Vagina (tissue), 2 donors: ENCODE results near the gene SHISA9. TPM values are rescaled to one million over a fixed set of nuclear protein-coding genes. Genes with fewer than 3 reads are reported as not detected.

Source experiments
- DNase-seq, 2 donors: peaks; one replicate each; pipeline ENCODE4 v3.0.0-alpha.2; 2017; ENCODE audit errors: extremely low spot score in 2 of 2
- H3K27ac ChIP-seq: fragments of 200-600 bp; sonication (generic); one replicate; pipeline ENCODE4 v1.5.1; 2019
- H3K27me3 ChIP-seq: fragments of 200-600 bp; sonication (generic); one replicate; pipeline ENCODE4 v1.5.1; 2019
- H3K36me3 ChIP-seq, 2 donors: fragments of 200-600 bp; sonication (generic); one replicate each; pipeline ENCODE4 v1.5.1; 2017 to 2019
- H3K4me1 ChIP-seq: fragments of 200-600 bp; sonication (generic); one replicate; pipeline ENCODE4 v1.5.1; 2019
- H3K4me3 ChIP-seq, 2 donors: fragments of 200-600 bp; sonication (generic); 1 replicate in 1 of 2; 2 replicates in 1 of 2; pipeline ENCODE4 v1.5.1; 2016 to 2019
- H3K9me3 ChIP-seq: fragments of 200-600 bp; sonication (generic); one replicate; pipeline ENCODE4 v1.5.1; 2019
- POLR2A ChIP-seq, 2 donors: fragments of 450-650 bp; IDR thresholded peaks; one replicate each; pipeline ENCODE4 v1.6.1; 2017; ENCODE audit warnings: antibody characterized with exemption in 2 of 2, mild to moderate bottlenecking in 2 of 2, moderate library complexity in 2 of 2
- POLR2AphosphoS5 ChIP-seq, 2 donors: sonication (generic); formaldehyde crosslinking; IDR thresholded peaks; one replicate each; pipeline ENCODE4 v1.9.0; 2017; ENCODE audit warnings: antibody characterized with exemption in 2 of 2, mild to moderate bottlenecking in 2 of 2, low read depth in 1 of 2; ENCODE audit not compliant: insufficient read depth in 1 of 2
- intact Hi-C: fragments of 100-400 bp; cut with DNase I; formaldehyde crosslinking; loops from one replicate; pipeline ENCODE4 v1.15.1; 2023
- total RNA-seq: library from RNA; depleted of rRNA; stranded (reverse); fragments of >200 nt; gene quantifications from one replicate; pipeline ENCODE4 v1.2.3, GENCODE V29; 2016
- TF ChIP-seq, protein P1 (sequence below), 3 experiments: fragments of 450-650 bp in 2 of 3; fragments of 200-600 bp in 1 of 3; sonication (generic) in 1 of 3; IDR thresholded peaks; one replicate each; pipeline ENCODE4 v1.5.1; 2017 to 2019; ENCODE audit warnings: antibody characterized with exemption in 3 of 3, mild to moderate bottlenecking in 2 of 3, moderate library complexity in 2 of 3

Gene SHISA9
- total RNA-seq, 1 donor from 2014 or later: 0.49 TPM

DNA sequence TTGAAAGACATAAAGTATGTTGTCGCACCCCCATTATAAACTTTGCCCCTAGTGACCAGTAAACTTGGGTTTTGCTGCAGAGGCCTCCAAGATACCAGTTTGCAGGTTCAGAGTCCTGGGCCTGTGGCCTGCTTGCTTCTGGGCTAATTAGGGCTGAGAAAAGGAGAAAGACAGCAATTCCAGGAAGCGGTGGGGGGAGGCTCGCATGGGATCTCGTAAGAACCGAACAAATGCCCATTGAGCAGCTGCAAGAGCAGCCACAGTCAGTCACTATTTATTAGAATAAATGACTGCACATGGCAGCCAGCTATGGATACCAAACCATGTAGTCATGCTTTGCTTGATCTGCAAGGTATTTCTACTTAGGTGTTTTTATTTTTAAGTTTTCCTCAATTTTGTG is 4.9 kb downstream of the SHISA9 start:
- TF ChIP-seq POLR2AphosphoS5 (IDR thresholded peaks at IDR 0.05; ENCODE audit: insufficient read depth in 1 of 2, low read depth in 1 of 2): no peak
- TF ChIP-seq, protein P1, sequence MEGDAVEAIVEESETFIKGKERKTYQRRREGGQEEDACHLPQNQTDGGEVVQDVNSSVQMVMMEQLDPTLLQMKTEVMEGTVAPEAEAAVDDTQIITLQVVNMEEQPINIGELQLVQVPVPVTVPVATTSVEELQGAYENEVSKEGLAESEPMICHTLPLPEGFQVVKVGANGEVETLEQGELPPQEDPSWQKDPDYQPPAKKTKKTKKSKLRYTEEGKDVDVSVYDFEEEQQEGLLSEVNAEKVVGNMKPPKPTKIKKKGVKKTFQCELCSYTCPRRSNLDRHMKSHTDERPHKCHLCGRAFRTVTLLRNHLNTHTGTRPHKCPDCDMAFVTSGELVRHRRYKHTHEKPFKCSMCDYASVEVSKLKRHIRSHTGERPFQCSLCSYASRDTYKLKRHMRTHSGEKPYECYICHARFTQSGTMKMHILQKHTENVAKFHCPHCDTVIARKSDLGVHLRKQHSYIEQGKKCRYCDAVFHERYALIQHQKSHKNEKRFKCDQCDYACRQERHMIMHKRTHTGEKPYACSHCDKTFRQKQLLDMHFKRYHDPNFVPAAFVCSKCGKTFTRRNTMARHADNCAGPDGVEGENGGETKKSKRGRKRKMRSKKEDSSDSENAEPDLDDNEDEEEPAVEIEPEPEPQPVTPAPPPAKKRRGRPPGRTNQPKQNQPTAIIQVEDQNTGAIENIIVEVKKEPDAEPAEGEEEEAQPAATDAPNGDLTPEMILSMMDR (IDR thresholded peaks at IDR 0.05): no peak
- no peak for TF ChIP-seq POLR2A (IDR thresholded peaks at IDR 0.05)
- H3K4me1 ChIP-seq: peaks cover 22% of the 10 kb centered on the region
- H3K9me3 ChIP-seq: no peaks in the 10 kb centered on the region

DNA sequence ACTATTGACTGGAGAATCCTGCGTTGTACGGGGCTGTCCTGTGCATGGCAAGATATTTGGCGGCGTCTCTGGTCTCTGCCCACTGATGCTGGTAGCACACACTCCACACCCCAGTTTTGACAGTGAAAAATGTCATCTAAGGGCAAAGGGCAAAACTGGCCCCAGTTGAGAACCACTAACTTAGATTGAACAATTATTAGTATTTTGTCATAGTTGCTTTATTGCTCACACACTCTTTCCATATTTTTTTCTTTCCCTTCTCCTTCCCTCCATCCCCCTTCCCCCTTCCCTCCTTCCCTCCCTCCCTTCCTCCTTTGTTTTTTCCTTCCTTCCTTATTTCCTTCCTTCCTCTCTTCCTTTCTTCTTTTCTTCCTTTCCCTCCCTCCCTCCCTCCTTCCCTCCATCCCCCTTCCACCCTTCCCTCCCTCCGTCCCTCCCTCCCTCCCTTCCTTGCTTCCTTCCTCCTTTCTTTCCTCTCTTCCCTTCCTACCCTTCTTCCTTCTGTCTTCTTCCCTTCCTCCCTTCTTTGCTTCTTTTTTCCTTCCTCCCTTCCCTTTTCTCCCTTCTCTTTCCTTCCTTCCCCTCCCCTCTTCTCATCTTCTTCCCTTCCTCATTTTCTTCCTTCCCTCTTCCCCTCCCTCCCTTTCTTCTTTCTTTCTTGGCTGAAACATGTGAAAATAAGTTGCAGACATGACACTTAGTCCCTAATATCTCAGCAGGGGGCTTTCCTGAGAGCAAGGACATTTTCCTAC is 5.5 kb downstream of the SHISA9 start:
- Histone ChIP-seq H3K4me1 (peaks cover 21% of the 10 kb centered on the region), H3K36me3 (no peaks in the 10 kb centered on the region), H3K4me3 (no peak overlapping the region), H3K9me3 (no peaks in the 10 kb centered on the region), H3K27ac (no peak overlapping the region), H3K27me3 (peaks cover 3% of the 10 kb centered on the region)
- no peak for DNase-seq
- TF ChIP-seq POLR2AphosphoS5 (IDR thresholded peaks at IDR 0.05; ENCODE audit: insufficient read depth in 1 of 2, low read depth in 1 of 2) (no peak), POLR2A (IDR thresholded peaks at IDR 0.05) (no peak)
- TF ChIP-seq, protein P1 (IDR thresholded peaks at IDR 0.05): no peak
- intact Hi-C loops: no loop called here

More for the DNA sequence above, 4.9 kb downstream of the SHISA9 start:
- DNase-seq: no peak
- intact Hi-C loops: no loop called here
- no peak overlapping the region for H3K27ac ChIP-seq
- no peak overlapping the region for H3K4me3 ChIP-seq
- no peaks in the 10 kb centered on the region for H3K36me3 ChIP-seq
- H3K27me3 ChIP-seq: peaks cover 3% of the 10 kb centered on the region

DNA sequence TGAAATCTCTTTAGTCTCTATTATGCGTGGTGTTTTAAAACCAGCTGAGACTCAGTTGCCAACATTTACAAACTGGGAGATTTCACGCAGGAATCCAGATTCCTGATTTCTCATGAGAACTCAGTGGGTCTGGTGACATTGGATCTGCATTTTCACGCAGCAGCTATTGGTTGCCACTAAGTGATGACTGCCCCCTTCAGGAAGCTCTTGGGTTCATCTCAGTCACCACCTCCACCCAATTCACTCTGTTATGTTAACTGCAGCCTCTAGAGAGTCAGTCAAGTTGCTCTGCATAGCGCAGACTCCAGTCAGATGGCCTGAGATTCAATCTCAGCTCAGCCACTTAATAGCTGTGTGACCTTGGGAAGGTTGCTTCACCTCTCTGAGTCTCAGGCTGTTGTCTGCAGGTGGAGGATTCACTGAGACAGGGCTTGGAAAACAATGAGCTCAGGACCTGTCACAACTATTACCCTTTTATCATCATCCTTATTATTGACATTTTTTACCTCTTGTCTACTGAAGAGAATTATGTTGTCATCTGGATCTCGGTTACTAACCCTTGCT is 6.4 kb downstream of the SHISA9 start:
- H3K4me3 ChIP-seq: no peak overlapping the region
- no peaks in the 10 kb centered on the region for H3K36me3 ChIP-seq
- TF ChIP-seq POLR2AphosphoS5 (IDR thresholded peaks at IDR 0.05; ENCODE audit: insufficient read depth in 1 of 2, low read depth in 1 of 2) (no peak), POLR2A (IDR thresholded peaks at IDR 0.05) (no peak)
- TF ChIP-seq, protein P1 (IDR thresholded peaks at IDR 0.05): no peak
- no peak for DNase-seq
- peaks cover 13% of the 10 kb centered on the region for H3K4me1 ChIP-seq
- intact Hi-C loops: no loop called here
- H3K9me3 ChIP-seq: no peaks in the 10 kb centered on the region
- H3K27me3 ChIP-seq: no peaks in the 10 kb centered on the region
- no peak overlapping the region for H3K27ac ChIP-seq

- H3K4me3 ChIP-seq: no peak overlapping the region
- H3K27me3 ChIP-seq: no peaks in the 10 kb centered on the region
- no peaks in the 10 kb centered on the region for H3K9me3 ChIP-seq
- DNase-seq: no peak
- intact Hi-C loops: no loop called here
- no peak overlapping the region for H3K27ac ChIP-seq
- H3K36me3 ChIP-seq: no peaks in the 10 kb centered on the region
- TF ChIP-seq, protein P1 (IDR thresholded peaks at IDR 0.05): no peak
- no peak for TF ChIP-seq POLR2AphosphoS5 (IDR thresholded peaks at IDR 0.05; ENCODE audit: insufficient read depth in 1 of 2, low read depth in 1 of 2)
- TF ChIP-seq POLR2A (IDR thresholded peaks at IDR 0.05): no peak
- H3K4me1 ChIP-seq: no peaks in the 10 kb centered on the region
Measured at GRCh38 chr16:12917246-12917645, 15.8 kb downstream of the SHISA9 start.

GRCh38 chr16:12917653-12918052 is 16.3 kb downstream of the SHISA9 start:
- no peak for TF ChIP-seq POLR2AphosphoS5 (IDR thresholded peaks at IDR 0.05; ENCODE audit: insufficient read depth in 1 of 2, low read depth in 1 of 2)
- TF ChIP-seq, protein P1 (IDR thresholded peaks at IDR 0.05): no peak
- no peak for TF ChIP-seq POLR2A (IDR thresholded peaks at IDR 0.05)
- intact Hi-C loops: no loop called here

More at GRCh38 chr16:12917653-12918052, 16.3 kb downstream of the SHISA9 start:
- DNase-seq: no peak
- H3K36me3 ChIP-seq: no peaks in the 10 kb centered on the region
- no peaks in the 10 kb centered on the region for H3K4me1 ChIP-seq
- no peak overlapping the region for H3K4me3 ChIP-seq
- H3K27ac ChIP-seq: no peak overlapping the region
- H3K9me3 ChIP-seq: no peaks in the 10 kb centered on the region
- H3K27me3 ChIP-seq: no peaks in the 10 kb centered on the region
